ENCODE measurements around the gene LARP4B. TPM values are rescaled to one million over a fixed set of nuclear protein-coding genes. Genes with fewer than 3 reads are reported as not detected.
A peak's percentile ranks its signal among the peaks of the same experiment; 100 is the strongest.

The LARP4B gene
- total RNA-seq, 1 experiment from 2014 or later, result 31.3 TPM

- Histone ChIP-seq H3K27me3 (ENCODE audit: control insufficient read depth, insufficient read depth, low read length) (no peaks in the 10 kb centered on the region), H3K36me3 (replicated peaks; ENCODE audit: control insufficient read depth, insufficient read depth, low read length) (peaks cover 45% of the 10 kb centered on the region), H3K4me3 (ENCODE audit: insufficient read depth, low read depth, low read length) (no peak overlapping the region)
- DNase-seq, result no peak
These were observed 106.6 kb downstream of the LARP4B start for GRCh38 chr10:824946-825345.

- peaks cover 48% of the 10 kb centered on the region for H3K36me3 ChIP-seq (replicated peaks; ENCODE audit: control insufficient read depth, insufficient read depth, low read length)
These were observed 107.0 kb downstream of the LARP4B start for GRCh38 chr10:824497-824896.

GRCh38 chr10:822661-823367 is 108.7 kb downstream of the LARP4B start:
- Histone ChIP-seq H3K36me3 (replicated peaks; ENCODE audit: control insufficient read depth, insufficient read depth, low read length) (peaks cover 52% of the 10 kb centered on the region), H3K4me3 (ENCODE audit: insufficient read depth, low read depth, low read length) (no peak overlapping the region)

More at GRCh38 chr10:824497-824896, 107.0 kb downstream of the LARP4B start:
- Histone ChIP-seq H3K27me3 (ENCODE audit: control insufficient read depth, insufficient read depth, low read length) (no peaks in the 10 kb centered on the region), H3K4me3 (ENCODE audit: insufficient read depth, low read depth, low read length) (no peak overlapping the region)
- no peak for DNase-seq

GRCh38 chr10:822197-822596 is 109.3 kb downstream of the LARP4B start:
- Histone ChIP-seq H3K27me3 (ENCODE audit: control insufficient read depth, insufficient read depth, low read length) (no peaks in the 10 kb centered on the region), H3K36me3 (replicated peaks; ENCODE audit: control insufficient read depth, insufficient read depth, low read length) (peaks cover 56% of the 10 kb centered on the region), H3K4me3 (ENCODE audit: insufficient read depth, low read depth, low read length) (no peak overlapping the region)
- DNase-seq, result no peak

More at GRCh38 chr10:822661-823367, 108.7 kb downstream of the LARP4B start:
- no peak for DNase-seq
- H3K27me3 ChIP-seq (ENCODE audit: control insufficient read depth, insufficient read depth, low read length), result no peaks in the 10 kb centered on the region

- Histone ChIP-seq H3K27me3 (ENCODE audit: control insufficient read depth, insufficient read depth, low read length) (no peaks in the 10 kb centered on the region), H3K36me3 (replicated peaks; ENCODE audit: control insufficient read depth, insufficient read depth, low read length) (peaks cover 63% of the 10 kb centered on the region), H3K4me3 (ENCODE audit: insufficient read depth, low read depth, low read length) (no peak overlapping the region)
- no peak for DNase-seq
These were observed 110.2 kb downstream of the LARP4B start for GRCh38 chr10:821322-821721.

- no peaks in the 10 kb centered on the region for H3K27me3 ChIP-seq (ENCODE audit: control insufficient read depth, insufficient read depth, low read length)
- H3K36me3 ChIP-seq (replicated peaks; ENCODE audit: control insufficient read depth, insufficient read depth, low read length), result peaks cover 65% of the 10 kb centered on the region
- no peak for DNase-seq
- H3K4me3 ChIP-seq (ENCODE audit: insufficient read depth, low read depth, low read length), result no peak overlapping the region
These were observed 111.7 kb downstream of the LARP4B start for GRCh38 chr10:819816-820215.

- Histone ChIP-seq H3K36me3 (replicated peaks; ENCODE audit: control insufficient read depth, insufficient read depth, low read length) (peaks cover 66% of the 10 kb centered on the region), H3K4me3 (ENCODE audit: insufficient read depth, low read depth, low read length) (no peak overlapping the region), H3K27me3 (ENCODE audit: control insufficient read depth, insufficient read depth, low read length) (no peaks in the 10 kb centered on the region)
- DNase-seq, result no peak
These were observed 112.2 kb downstream of the LARP4B start for GRCh38 chr10:819326-819725.

GRCh38 chr10:818526-819220 is 112.8 kb downstream of the LARP4B start:
- Histone ChIP-seq H3K36me3 (replicated peaks; ENCODE audit: control insufficient read depth, insufficient read depth, low read length) (peaks cover 65% of the 10 kb centered on the region), H3K4me3 (ENCODE audit: insufficient read depth, low read depth, low read length) (no peak overlapping the region), H3K27me3 (ENCODE audit: control insufficient read depth, insufficient read depth, low read length) (no peaks in the 10 kb centered on the region)
- no peak for DNase-seq

- Histone ChIP-seq H3K4me3 (ENCODE audit: insufficient read depth, low read depth, low read length) (no peak overlapping the region), H3K27me3 (ENCODE audit: control insufficient read depth, insufficient read depth, low read length) (no peaks in the 10 kb centered on the region), H3K36me3 (replicated peaks; ENCODE audit: control insufficient read depth, insufficient read depth, low read length) (peaks cover 64% of the 10 kb centered on the region)
- DNase-seq, result no peak
These were observed 113.5 kb downstream of the LARP4B start for GRCh38 chr10:818010-818409.

GRCh38 chr10:817371-817770 is 114.1 kb downstream of the LARP4B start:
- no peak for DNase-seq
- H3K36me3 ChIP-seq (replicated peaks; ENCODE audit: control insufficient read depth, insufficient read depth, low read length), result peaks cover 60% of the 10 kb centered on the region
- H3K27me3 ChIP-seq (ENCODE audit: control insufficient read depth, insufficient read depth, low read length), result no peaks in the 10 kb centered on the region
- H3K4me3 ChIP-seq (ENCODE audit: insufficient read depth, low read depth, low read length), result no peak overlapping the region

GRCh38 chr10:816958-817357 is 114.5 kb downstream of the LARP4B start:
- Histone ChIP-seq H3K36me3 (replicated peaks; ENCODE audit: control insufficient read depth, insufficient read depth, low read length) (peaks cover 63% of the 10 kb centered on the region), H3K27me3 (ENCODE audit: control insufficient read depth, insufficient read depth, low read length) (no peaks in the 10 kb centered on the region), H3K4me3 (ENCODE audit: insufficient read depth, low read depth, low read length) (no peak overlapping the region)
- no peak for DNase-seq

- Histone ChIP-seq H3K27me3 (ENCODE audit: control insufficient read depth, insufficient read depth, low read length) (no peaks in the 10 kb centered on the region), H3K4me3 (ENCODE audit: insufficient read depth, low read depth, low read length) (no peak overlapping the region), H3K36me3 (replicated peaks; ENCODE audit: control insufficient read depth, insufficient read depth, low read length) (peaks cover 62% of the 10 kb centered on the region)
- DNase-seq, result no peak
These were observed 115.4 kb downstream of the LARP4B start for GRCh38 chr10:816091-816477.

- peaks cover 62% of the 10 kb centered on the region for H3K36me3 ChIP-seq (replicated peaks; ENCODE audit: control insufficient read depth, insufficient read depth, low read length)
These were observed 116.0 kb downstream of the LARP4B start for GRCh38 chr10:815338-816090.

GRCh38 chr10:814536-815302 is 116.8 kb downstream of the LARP4B start:
- Histone ChIP-seq H3K4me3 (ENCODE audit: insufficient read depth, low read depth, low read length) (no peak overlapping the region), H3K36me3 (replicated peaks; ENCODE audit: control insufficient read depth, insufficient read depth, low read length) (peaks cover 58% of the 10 kb centered on the region), H3K27me3 (ENCODE audit: control insufficient read depth, insufficient read depth, low read length) (no peaks in the 10 kb centered on the region)
- no peak for DNase-seq

More at GRCh38 chr10:815338-816090, 116.0 kb downstream of the LARP4B start:
- no peak overlapping the region for H3K4me3 ChIP-seq (ENCODE audit: insufficient read depth, low read depth, low read length)
- peak; percentile 74 for DNase-seq
- H3K27me3 ChIP-seq (ENCODE audit: control insufficient read depth, insufficient read depth, low read length), result no peaks in the 10 kb centered on the region
